K562 (cell line): ENCODE results near the gene DTHD1. TPM values are rescaled to one million over a fixed set of nuclear protein-coding genes. Genes with fewer than 3 reads are reported as not detected.

Source experiments
- KHSRP ChIP-seq: fragments of 450-650 bp; IDR thresholded peaks from 2 replicates; pipeline ENCODE4 v1.6.1; 2017
- MGA ChIP-seq: fragments of 450-650 bp; IDR thresholded peaks from 2 replicates; pipeline ENCODE4 v1.6.1; 2016; ENCODE audit warnings: mild to moderate bottlenecking, moderate library complexity
- NEUROD1 ChIP-seq: fragments of 150-350 bp; IDR thresholded peaks from 2 replicates; pipeline ENCODE4 v1.6.1; 2014; ENCODE audit warnings: borderline replicate concordance, low read length, low read depth; ENCODE audit not compliant: partially characterized antibody
- ZNF311 ChIP-seq: fragments of 250-450 bp; sonication (Bioruptor Pico); IDR thresholded peaks from 2 replicates; pipeline ENCODE4 v1.4.0; 2020; ENCODE audit warnings: mild to moderate bottlenecking, moderate library complexity
- ZNF444 ChIP-seq: fragments of 250-450 bp; sonication (Bioruptor Pico); IDR thresholded peaks from 2 replicates; pipeline ENCODE4 v1.4.0; 2020; ENCODE audit warnings: mild to moderate bottlenecking, moderate library complexity
- ZZZ3 ChIP-seq: fragments of 450-650 bp; IDR thresholded peaks from 2 replicates; pipeline ENCODE4 v1.6.1; 2016; ENCODE audit warnings: antibody characterized with exemption, mild to moderate bottlenecking, moderate library complexity
- polyA plus RNA-seq, 8 experiments: library from polyadenylated mRNA; depleted of rRNA in 4 of 8; stranded (reverse) in 5 of 8; unstranded in 3 of 8; fragments of >200 nt; fragmentation: Nextera tagmentation in 2 of 8; fragmentation: Illumina TruSeq in 1 of 8; extraction: Ambion mirVana in 2 of 8; extraction: Trizol in 1 of 8; gene quantifications; 2 replicates each; pipeline versions ENCODE4 v1.2.1 to v1.2.3, GENCODE V29; 2011 to 2014; ENCODE audit warnings: inconsistent platforms in 1 of 8, missing spikeins in 1 of 8
- total RNA-seq, 7 experiments: library from RNA; depleted of rRNA in 6 of 7; stranded (reverse); fragments of >200 nt in 6 of 7; fragmentation: Illumina TruSeq in 2 of 7; extraction: Trizol in 2 of 7; gene quantifications; 2 replicates each; pipeline versions ENCODE4 v1.2.1 to v1.2.3, GENCODE V29; 2011 to 2021; ENCODE audit warnings: low replicate concordance in 1 of 7

The DTHD1 gene
- total and polyA plus RNA-seq, 9 of the 15 experiments (the other 6 are each of a cell fraction or from before 2014, with no cell fraction given) = not detected

GRCh38 chr4:36304138-36304681 is 22.8 kb downstream of the DTHD1 start (continued):
- TF ChIP-seq MGA = no peak
- TF ChIP-seq ZNF444 (CRISPR knock-in tag) = no peak
- no peak for TF ChIP-seq ZZZ3
- no peak for TF ChIP-seq KHSRP
- TF ChIP-seq ZNF311 = no peak
- TF ChIP-seq NEUROD1 = no peak
